HCT116 (cell line): ENCODE data around the gene NEURL4. TPM values are rescaled to one million over a fixed set of nuclear protein-coding genes. Genes with fewer than 3 reads are reported as not detected.
"Not testable (repeated sequence)": the region's sequence is repeated elsewhere in the genome, so short reads cannot be mapped to it uniquely, and the experiment has no call there.

Source experiments
- ATAC-seq: fragments of 200-7000 bp; cut with Tn5 transposase; 2 replicates; pipeline ENCODE4 v1.9.1; 2020; ENCODE audit warnings: mild to moderate bottlenecking, moderate library complexity
- BruUV-seq: library from RNA; stranded (reverse); fragments of 400-500 nt; replicated peaks from 2 replicates; lab custom pipeline; 2021; lab: Mats Ljungman, UMichigan
- CTCF ChIA-PET: fragments of 300-600 bp; sonication (Branson Sonifier 250); formaldehyde crosslinking; loops from one replicate; lab custom pipeline; 2021; ENCODE audit warnings: antibody characterized with exemption; lab: Charles Lee
- POLR2A ChIA-PET: fragments of 300-600, 350-600 bp; sonication (Branson Sonifier 250); formaldehyde crosslinking; loops from one replicate; lab custom pipeline; 2021; ENCODE audit warnings: antibody characterized with exemption; lab: Charles Lee
- RAD21 ChIA-PET, 2 experiments: fragments of 300-600 bp; sonication (Branson Sonifier 250); formaldehyde crosslinking; loops; one replicate each; lab custom pipeline; 2023; ENCODE audit warnings: low total read pairs in 2 of 2; ENCODE audit not compliant: uncharacterized antibody in 2 of 2, unreplicated experiment in 2 of 2, low non-redundant PET in 1 of 2; lab: Charles Lee
- DNase-seq: peaks from one replicate; pipeline ENCODE4 v3.0.0-alpha.2; 2010; ENCODE audit warnings: low read depth, low spot score
- H2AFZ ChIP-seq: fragments of 200-600 bp; shearing (Covaris generic), sonication (generic); 2 replicates; pipeline ENCODE4 v1.6.1; 2017; ENCODE audit warnings: low read depth, mixed run types, mixed read lengths, antibody characterized with exemption, low read length; ENCODE audit not compliant: poor library complexity, severe bottlenecking
- H3K27ac ChIP-seq: 2 replicates; pipeline ENCODE4 v1.5.1; 2012; ENCODE audit warnings: low read depth, low read length
- H3K27me3 ChIP-seq: fragments of 200-600 bp; sonication (generic); 2 replicates; pipeline ENCODE4 v1.6.1; 2016; ENCODE audit warnings: mixed run types, low read length, mixed read lengths; ENCODE audit not compliant: insufficient read depth
- H3K36me3 ChIP-seq, 2 experiments: fragments of 200-500 bp in 1 of 2; fragments of 200-600 bp in 1 of 2; sonication (Bioruptor generic) in 1 of 2; sonication (generic) in 1 of 2; 2 replicates each; pipeline versions ENCODE4 v1.5.1 to v1.6.1; 2014 to 2016; ENCODE audit warnings: low read length in 2 of 2, inconsistent platforms in 1 of 2, mixed read lengths in 1 of 2, mixed run types in 1 of 2; ENCODE audit not compliant: insufficient read depth in 2 of 2, control insufficient read depth in 1 of 2
- H3K4me1 ChIP-seq, 2 experiments: fragments of 200-600 bp in 1 of 2; sonication (generic) in 1 of 2; 2 replicates each; pipeline versions ENCODE4 v1.5.1 to v1.6.1; 2012 to 2017; ENCODE audit warnings: low read length in 2 of 2, inconsistent platforms in 1 of 2, mild to moderate bottlenecking in 1 of 2, mixed read lengths in 1 of 2, mixed run types in 1 of 2, moderate library complexity in 1 of 2; ENCODE audit not compliant: insufficient read depth in 2 of 2, control insufficient read depth in 1 of 2
- H3K4me2 ChIP-seq: fragments of 200-600 bp; sonication (generic); 2 replicates; pipeline ENCODE4 v1.6.1; 2017; ENCODE audit warnings: mixed run types, low read length, mixed read lengths
- H3K4me3 ChIP-seq, 2 experiments: fragments of 200-600 bp in 1 of 2; sonication (generic) in 1 of 2; replicated peaks in 1 of 2; 2 replicates each; pipeline ENCODE4 v1.5.1; 2011 to 2016; ENCODE audit warnings: low read length in 2 of 2, control low read depth in 1 of 2, low read depth in 1 of 2, mild to moderate bottlenecking in 1 of 2, mixed read lengths in 1 of 2, mixed run types in 1 of 2
- H3K79me2 ChIP-seq: fragments of 200-600 bp; sonication (generic); 2 replicates; pipeline ENCODE4 v1.6.1; 2017; ENCODE audit warnings: mild to moderate bottlenecking, mixed run types, low read length, moderate library complexity, mixed read lengths; ENCODE audit not compliant: insufficient read depth
- H3K9ac ChIP-seq: fragments of 200-600 bp; sonication (generic); 2 replicates; pipeline ENCODE4 v1.6.1; 2016; ENCODE audit warnings: low read length, mixed read lengths
- H3K9me2 ChIP-seq: fragments of 200-600 bp; sonication (generic), shearing (Covaris generic); 2 replicates; pipeline ENCODE4 v1.6.1; 2017; ENCODE audit warnings: mixed run types, mild to moderate bottlenecking, moderate library complexity; ENCODE audit not compliant: insufficient read depth
- H3K9me3 ChIP-seq, 2 experiments: fragments of 200-500 bp in 1 of 2; fragments of 200-600 bp in 1 of 2; sonication (Bioruptor generic) in 1 of 2; sonication (generic) in 1 of 2; 2 replicates each; pipeline ENCODE4 v1.6.1; 2014 to 2017; ENCODE audit warnings: low read length in 2 of 2, mixed read lengths in 2 of 2, inconsistent platforms in 1 of 2, low read depth in 1 of 2, mild to moderate bottlenecking in 1 of 2, mixed run types in 1 of 2, moderate library complexity in 1 of 2; ENCODE audit not compliant: control insufficient read depth in 1 of 2, insufficient read depth in 1 of 2
- H4K20me1 ChIP-seq: fragments of 200-600 bp; sonication (generic), shearing (Covaris generic); 2 replicates; pipeline ENCODE4 v1.6.1; 2017; ENCODE audit warnings: mixed run types, mild to moderate bottlenecking, moderate library complexity; ENCODE audit not compliant: insufficient read depth
- EZH2 ChIP-seq: fragments of 200-600 bp; sonication (generic); IDR thresholded peaks from 2 replicates; pipeline ENCODE4 v1.6.1; 2017; ENCODE audit warnings: antibody characterized with exemption, mixed run types
- intact Hi-C: fragments of 100-400 bp; cut with micrococcal nuclease; formaldehyde crosslinking; loops from 2 replicates; pipeline ENCODE4 v1.10.0; 2022
- total RNA-seq: library from RNA; stranded (reverse); gene quantifications from one replicate; pipeline ENCODE4 v1.2.1, GENCODE V29; 2021; ENCODE audit not compliant: unreplicated experiment
- TF ChIP-seq, protein P1 (sequence below): IDR thresholded peaks from 2 replicates; pipeline ENCODE4 v1.6.1; 2012

The NEURL4 gene
- total RNA-seq, 1 experiment from 2014 or later = 56.9 TPM

DNA sequence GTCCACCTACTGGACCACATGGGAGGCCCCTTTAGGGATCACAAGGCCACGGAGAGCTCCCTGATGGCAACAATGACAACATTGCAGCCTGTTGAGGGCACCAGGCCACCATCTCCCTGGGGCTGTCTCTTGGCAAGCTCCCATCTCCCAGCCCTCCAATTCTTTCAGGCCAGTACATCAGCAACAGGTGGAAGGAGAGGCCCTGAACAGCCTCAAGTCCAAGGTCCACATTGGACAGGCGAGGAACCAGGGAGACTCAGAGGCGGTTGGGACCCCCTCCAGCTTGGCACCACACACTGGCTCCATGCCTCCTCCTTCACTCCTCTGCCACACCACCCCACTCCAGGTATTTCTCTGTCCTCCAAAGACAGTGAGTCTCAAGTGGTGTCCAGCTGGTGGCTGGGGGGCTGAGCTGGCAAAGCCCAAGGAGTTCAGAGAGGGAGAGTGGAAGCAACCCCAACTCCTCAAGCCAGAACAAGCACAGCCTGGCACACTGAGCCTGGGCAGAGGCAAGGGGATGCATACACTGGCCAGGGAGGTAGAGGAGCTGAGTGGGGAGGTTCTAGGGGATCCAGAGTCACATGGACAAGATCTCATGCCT, 5.9 kb upstream of the NEURL4 start:
- H3K9me2 ChIP-seq = no peaks in the 10 kb centered on the region
- BruUV-seq = no TSS peak
- H4K20me1 ChIP-seq = no peaks in the 10 kb centered on the region
- peaks cover 3 to 17% of the 10 kb centered on the region in 2 experiments; a peak in 3 of 4 replicates for H3K4me1 ChIP-seq
- H3K79me2 ChIP-seq = no peaks in the 10 kb centered on the region
- H3K27ac ChIP-seq = no peak overlapping the region
- H3K9me3 ChIP-seq = no peaks in the 10 kb centered on the region
- H2AFZ ChIP-seq = no peak overlapping the region
- H3K9ac ChIP-seq = no peak overlapping the region
- POLR2A ChIA-PET = no interaction called here
- ATAC-seq (no peak), DNase-seq (no peak)
- H3K36me3 ChIP-seq = no peaks in the 10 kb centered on the region
- RAD21 ChIA-PET = no interaction called here
- no peak overlapping the region for H3K4me3 ChIP-seq
- no peaks in the 10 kb centered on the region for H3K27me3 ChIP-seq
- intact Hi-C loops = no loop called here
- no peak overlapping the region for H3K4me2 ChIP-seq
- CTCF ChIA-PET = no interaction called here
- no peak for TF ChIP-seq EZH2
- TF ChIP-seq, protein P1, sequence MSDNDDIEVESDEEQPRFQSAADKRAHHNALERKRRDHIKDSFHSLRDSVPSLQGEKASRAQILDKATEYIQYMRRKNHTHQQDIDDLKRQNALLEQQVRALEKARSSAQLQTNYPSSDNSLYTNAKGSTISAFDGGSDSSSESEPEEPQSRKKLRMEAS = no peak

DNA sequence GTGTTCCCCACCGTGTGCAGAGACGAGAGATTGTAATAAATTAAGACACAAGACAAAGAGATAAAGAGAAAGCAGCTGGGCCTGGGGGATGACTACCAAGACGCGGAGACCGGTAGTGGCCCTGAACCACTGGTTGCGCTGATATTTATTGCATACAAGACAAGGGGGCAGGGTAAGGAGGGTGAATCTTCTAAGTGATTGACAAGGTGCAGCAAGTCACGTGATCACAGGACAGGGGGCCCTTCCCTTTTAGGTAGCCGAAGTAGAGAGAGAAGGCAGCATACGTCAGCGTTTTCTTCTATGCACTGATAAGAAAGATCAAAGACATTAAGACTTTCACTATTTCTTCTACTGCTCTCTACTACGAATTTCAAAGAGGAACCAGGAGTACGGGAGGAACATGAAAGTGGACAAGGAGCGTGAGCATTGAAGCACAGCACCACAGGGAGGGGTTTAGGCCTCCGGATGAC, 3.5 kb upstream of the NEURL4 start:
- H2AFZ ChIP-seq, RAD21 ChIA-PET, H3K9ac ChIP-seq, H3K36me3 ChIP-seq, ATAC-seq, H3K27me3 ChIP-seq, H3K9me3 ChIP-seq, CTCF ChIA-PET, DNase-seq, POLR2A ChIA-PET, intact Hi-C loops, H3K9me2 ChIP-seq, H3K4me3 ChIP-seq, H4K20me1 ChIP-seq, H3K4me2 ChIP-seq, H3K27ac ChIP-seq, BruUV-seq: not testable (repeated sequence)
- Histone ChIP-seq H3K79me2 (peaks cover 13% of the 10 kb centered on the region; the same call in 1 of the 2 replicates), H3K4me1 (peaks cover 3 to 33% of the 10 kb centered on the region in 2 experiments; a peak in 3 of 4 replicates)
